ENCODE results near the gene ZNF80.

DNA sequence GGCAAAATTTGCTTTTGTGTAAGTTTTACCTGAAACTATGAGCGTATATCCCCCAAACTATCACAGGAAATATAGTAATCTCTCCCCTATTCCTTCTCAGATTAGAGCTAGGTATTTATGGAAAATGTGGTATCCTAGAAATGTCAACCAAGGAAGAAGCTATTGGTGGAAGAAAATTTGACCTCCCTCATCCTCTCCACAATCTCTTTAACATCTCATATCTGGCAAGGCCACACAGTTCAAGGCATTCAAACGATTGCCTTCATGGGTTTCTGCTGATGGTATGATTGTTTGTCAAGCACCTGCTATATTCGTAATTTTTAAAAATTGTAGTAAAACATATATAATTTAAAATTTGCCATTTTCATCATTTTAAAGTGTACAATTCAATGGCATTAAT is 31.0 kb downstream of the ZNF80 start:
- no peak for TF ChIP-seq YY1 (IDR thresholded peaks at IDR 0.05; ENCODE audit: low read depth)
- TF ChIP-seq CEBPB (IDR thresholded peaks at IDR 0.05), result no peak
- no peak for TF ChIP-seq EP300 (IDR thresholded peaks at IDR 0.05; ENCODE audit: borderline replicate concordance)
- TF ChIP-seq REST (IDR thresholded peaks at IDR 0.05; ENCODE audit: low read depth), result no peak
- TF ChIP-seq CREB1 (IDR thresholded peaks at IDR 0.05; ENCODE audit: low read depth), result no peak
- no peak for TF ChIP-seq TCF12 (IDR thresholded peaks at IDR 0.05; ENCODE audit: low read depth)
- TF ChIP-seq FOXM1 (IDR thresholded peaks at IDR 0.05; ENCODE audit: borderline replicate concordance, low read depth), result no peak
- no peak for TF ChIP-seq TEAD4 (IDR thresholded peaks at IDR 0.05)
- TF ChIP-seq NFIC (IDR thresholded peaks at IDR 0.05), result no peak
- TF ChIP-seq RAD21 (IDR thresholded peaks at IDR 0.05; ENCODE audit: low read depth), result no peak
- TF ChIP-seq EGR1 (IDR thresholded peaks at IDR 0.05), result no peak
- no peak for TF ChIP-seq USF1 (IDR thresholded peaks at IDR 0.05)
